K562 (cell line): Measurements from ENCODE around the gene TRRAP. TPM values are rescaled to one million over a fixed set of nuclear protein-coding genes. Genes with fewer than 3 reads are reported as not detected.

Experiments used
- ARNT ChIP-seq, 2 experiments: fragments of 450-650 bp; IDR thresholded peaks; 2 replicates each; pipeline ENCODE4 v1.6.1; 2016; ENCODE audit warnings: mild to moderate bottlenecking in 1 of 2
- ERF ChIP-seq: fragments of 450-650 bp; formaldehyde crosslinking; IDR thresholded peaks from 2 replicates; pipeline ENCODE4 v1.4.0; 2020; ENCODE audit warnings: mild to moderate bottlenecking, mixed read lengths
- FOXK2 ChIP-seq, 2 experiments: fragments of 450-650 bp; IDR thresholded peaks in 1 of 2; conservative IDR thresholded peaks in 1 of 2; 2 replicates each; pipeline ENCODE4 v1.6.1; 2016; ENCODE audit warnings: low read depth in 2 of 2, mild to moderate bottlenecking in 1 of 2
- L3MBTL2 ChIP-seq: fragments of 450-650 bp; IDR thresholded peaks from 2 replicates; pipeline ENCODE4 v1.6.1; 2016; ENCODE audit warnings: mild to moderate bottlenecking, moderate library complexity
- MTF1 ChIP-seq: fragments of 250-450 bp; sonication (Bioruptor Pico); IDR thresholded peaks from 2 replicates; pipeline ENCODE4 v1.9.0; 2021; ENCODE audit warnings: moderate library complexity, mild to moderate bottlenecking, inconsistent platforms, borderline replicate concordance
- NCOA6 ChIP-seq: fragments of 450-650 bp; IDR thresholded peaks from 2 replicates; pipeline ENCODE4 v1.6.1; 2017; ENCODE audit warnings: mild to moderate bottlenecking
- SMARCE1 ChIP-seq: fragments of 450-650 bp; IDR thresholded peaks from 2 replicates; pipeline ENCODE4 v1.7.1; 2016; ENCODE audit warnings: mild to moderate bottlenecking
- polyA plus RNA-seq, 8 experiments: library from polyadenylated mRNA; depleted of rRNA in 4 of 8; stranded (reverse) in 5 of 8; unstranded in 3 of 8; fragments of >200 nt; fragmentation: Nextera tagmentation in 2 of 8; fragmentation: Illumina TruSeq in 1 of 8; extraction: Ambion mirVana in 2 of 8; extraction: Trizol in 1 of 8; gene quantifications; 2 replicates each; pipeline versions ENCODE4 v1.2.1 to v1.2.3, GENCODE V29; 2011 to 2014; ENCODE audit warnings: inconsistent platforms in 1 of 8, missing spikeins in 1 of 8
- total RNA-seq, 7 experiments: library from RNA; depleted of rRNA in 6 of 7; stranded (reverse); fragments of >200 nt in 6 of 7; fragmentation: Illumina TruSeq in 2 of 7; extraction: Trizol in 2 of 7; gene quantifications; 2 replicates each; pipeline versions ENCODE4 v1.2.1 to v1.2.3, GENCODE V29; 2011 to 2021; ENCODE audit warnings: low replicate concordance in 1 of 7
- TF ChIP-seq, protein P1 (sequence below): sonication (generic); formaldehyde crosslinking; IDR thresholded peaks from 2 replicates; pipeline ENCODE4 v1.8.0; 2022; ENCODE audit warnings: mild to moderate bottlenecking, missing genetic modification reagents, borderline replicate concordance
- TF ChIP-seq, protein P2 (sequence below): sonication (generic); formaldehyde crosslinking; IDR thresholded peaks from 2 replicates; pipeline ENCODE4 v1.8.0; 2022; ENCODE audit warnings: missing genetic modification reagents, mild to moderate bottlenecking, borderline replicate concordance

The TRRAP gene
- total and polyA plus RNA-seq, 9 of the 15 experiments (the other 6 are each of a cell fraction or from before 2014, with no cell fraction given): 1.3 to 47.2 (median 9.7) TPM

GRCh38 chr7:98922392-98923187 lies 44.3 kb downstream of the TRRAP start (continued):
- TF ChIP-seq, protein P1, sequence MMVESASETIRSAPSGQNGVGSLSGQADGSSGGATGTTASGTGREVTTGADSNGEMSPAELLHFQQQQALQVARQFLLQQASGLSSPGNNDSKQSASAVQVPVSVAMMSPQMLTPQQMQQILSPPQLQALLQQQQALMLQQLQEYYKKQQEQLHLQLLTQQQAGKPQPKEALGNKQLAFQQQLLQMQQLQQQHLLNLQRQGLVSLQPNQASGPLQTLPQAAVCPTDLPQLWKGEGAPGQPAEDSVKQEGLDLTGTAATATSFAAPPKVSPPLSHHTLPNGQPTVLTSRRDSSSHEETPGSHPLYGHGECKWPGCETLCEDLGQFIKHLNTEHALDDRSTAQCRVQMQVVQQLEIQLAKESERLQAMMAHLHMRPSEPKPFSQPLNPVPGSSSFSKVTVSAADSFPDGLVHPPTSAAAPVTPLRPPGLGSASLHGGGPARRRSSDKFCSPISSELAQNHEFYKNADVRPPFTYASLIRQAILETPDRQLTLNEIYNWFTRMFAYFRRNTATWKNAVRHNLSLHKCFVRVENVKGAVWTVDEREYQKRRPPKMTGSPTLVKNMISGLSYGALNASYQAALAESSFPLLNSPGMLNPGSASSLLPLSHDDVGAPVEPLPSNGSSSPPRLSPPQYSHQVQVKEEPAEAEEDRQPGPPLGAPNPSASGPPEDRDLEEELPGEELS (CRISPR knock-in tag): peak; percentile 70; the same call in 1 of the 2 replicates
- TF ChIP-seq L3MBTL2 (peak; percentile 36; the same call in 1 of the 2 replicates), ERF (no peak; the same call in 1 of the 2 replicates), MTF1 (CRISPR knock-in tag) (no peak), ARNT (IDR thresholded peaks at IDR 0.05) (no peak), NCOA6 (no peak), FOXK2 (conservative IDR thresholded peaks at IDR 0.05 in 1 of 2, IDR thresholded peaks at IDR 0.05 in 1 of 2; ENCODE audit: low read depth in 2 of 2) (peak; percentile 90 to 92), SMARCE1 (peak; percentile 71; the same call in 1 of the 2 replicates)
- TF ChIP-seq, protein P2, sequence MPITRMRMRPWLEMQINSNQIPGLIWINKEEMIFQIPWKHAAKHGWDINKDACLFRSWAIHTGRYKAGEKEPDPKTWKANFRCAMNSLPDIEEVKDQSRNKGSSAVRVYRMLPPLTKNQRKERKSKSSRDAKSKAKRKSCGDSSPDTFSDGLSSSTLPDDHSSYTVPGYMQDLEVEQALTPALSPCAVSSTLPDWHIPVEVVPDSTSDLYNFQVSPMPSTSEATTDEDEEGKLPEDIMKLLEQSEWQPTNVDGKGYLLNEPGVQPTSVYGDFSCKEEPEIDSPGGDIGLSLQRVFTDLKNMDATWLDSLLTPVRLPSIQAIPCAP (CRISPR knock-in tag): no peak
